Prostate gland (tissue), 2 donors: ENCODE results near the gene MEIOSIN. TPM values are rescaled to one million over a fixed set of nuclear protein-coding genes. Genes with fewer than 3 reads are reported as not detected.

Experiments
- DNase-seq: peaks from one replicate; pipeline ENCODE4 v3.0.0-alpha.2; 2019; ENCODE audit warnings: low spot score
- H3K27ac ChIP-seq, 2 donors: fragments of 200-600 bp; sonication (generic); 2 replicates each; pipeline ENCODE4 v1.5.1; 2017 to 2019
- H3K27me3 ChIP-seq: fragments of 200-600 bp; sonication (generic); replicated peaks from 2 replicates; pipeline ENCODE4 v1.5.1; 2019; ENCODE audit not compliant: insufficient read depth
- H3K36me3 ChIP-seq, 2 donors: fragments of 200-600 bp; sonication (generic); 1 replicate in 1 of 2; 2 replicates in 1 of 2; pipeline versions ENCODE4 v1.5.1 to v1.8.1; 2017 to 2019
- H3K4me1 ChIP-seq: fragments of 200-600 bp; sonication (generic); replicated peaks from 2 replicates; pipeline ENCODE4 v1.5.1; 2019
- H3K4me3 ChIP-seq, 2 donors: fragments of 200-600 bp; sonication (generic); 2 replicates each; pipeline ENCODE4 v1.5.1; 2017 to 2019
- H3K9me3 ChIP-seq: fragments of 200-600 bp; sonication (generic); 2 replicates; pipeline ENCODE4 v1.5.1; 2017
- POLR2A ChIP-seq: fragments of 450-650 bp; IDR thresholded peaks from one replicate; pipeline ENCODE4 v1.6.1; 2016; ENCODE audit warnings: antibody characterized with exemption, mild to moderate bottlenecking
- POLR2AphosphoS5 ChIP-seq: sonication (generic); formaldehyde crosslinking; IDR thresholded peaks from one replicate; pipeline ENCODE4 v1.6.1; 2017; ENCODE audit warnings: antibody characterized with exemption
- whole genome bisulfite sequencing: methylation state at CpG from one replicate; pipeline ENCODE4 v1.1.5; 2018; 5-methylcytosine and 5-hydroxymethylcytosine counted together
- intact Hi-C: fragments of 100-400 bp; cut with DNase I; formaldehyde crosslinking; loops from one replicate; pipeline ENCODE4 v1.14.2; 2022
- total RNA-seq, 2 donors: library from RNA; depleted of rRNA; stranded (reverse); fragments of >200 nt; gene quantifications; one replicate each; pipeline ENCODE4 v1.1.0, GENCODE V29; 2016
- TF ChIP-seq, protein P1 (sequence below), 4 experiments: fragments of 200-600 bp in 2 of 4; fragments of 450-650 bp in 2 of 4; sonication (generic) in 2 of 4; IDR thresholded peaks; 1 replicate in 3 of 4; 2 replicates in 1 of 4; pipeline ENCODE4 v1.5.1; 2016 to 2019; ENCODE audit warnings: antibody characterized with exemption in 4 of 4, mild to moderate bottlenecking in 2 of 4, moderate library complexity in 2 of 4

MEIOSIN gene
- total RNA-seq, 2 donors from 2014 or later: 1.8 TPM; not detected in 1

- peaks cover 4% of the 10 kb centered on the region for H3K4me1 ChIP-seq
- 85% methylated on average over 3 of the region's 3 CpGs for WGBS
- no peak overlapping the region for H3K4me3 ChIP-seq
- intact Hi-C loops: no loop called here
- H3K9me3 ChIP-seq: no peaks in the 10 kb centered on the region
- peaks cover 0 to 10% of the 10 kb centered on the region in 2 donors for H3K36me3 ChIP-seq
- TF ChIP-seq, protein P1, sequence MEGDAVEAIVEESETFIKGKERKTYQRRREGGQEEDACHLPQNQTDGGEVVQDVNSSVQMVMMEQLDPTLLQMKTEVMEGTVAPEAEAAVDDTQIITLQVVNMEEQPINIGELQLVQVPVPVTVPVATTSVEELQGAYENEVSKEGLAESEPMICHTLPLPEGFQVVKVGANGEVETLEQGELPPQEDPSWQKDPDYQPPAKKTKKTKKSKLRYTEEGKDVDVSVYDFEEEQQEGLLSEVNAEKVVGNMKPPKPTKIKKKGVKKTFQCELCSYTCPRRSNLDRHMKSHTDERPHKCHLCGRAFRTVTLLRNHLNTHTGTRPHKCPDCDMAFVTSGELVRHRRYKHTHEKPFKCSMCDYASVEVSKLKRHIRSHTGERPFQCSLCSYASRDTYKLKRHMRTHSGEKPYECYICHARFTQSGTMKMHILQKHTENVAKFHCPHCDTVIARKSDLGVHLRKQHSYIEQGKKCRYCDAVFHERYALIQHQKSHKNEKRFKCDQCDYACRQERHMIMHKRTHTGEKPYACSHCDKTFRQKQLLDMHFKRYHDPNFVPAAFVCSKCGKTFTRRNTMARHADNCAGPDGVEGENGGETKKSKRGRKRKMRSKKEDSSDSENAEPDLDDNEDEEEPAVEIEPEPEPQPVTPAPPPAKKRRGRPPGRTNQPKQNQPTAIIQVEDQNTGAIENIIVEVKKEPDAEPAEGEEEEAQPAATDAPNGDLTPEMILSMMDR (IDR thresholded peaks at IDR 0.05): no peak
- TF ChIP-seq POLR2A (no peak), POLR2AphosphoS5 (no peak)
- DNase-seq: no peak
- no peaks in the 10 kb centered on the region for H3K27me3 ChIP-seq
- H3K27ac ChIP-seq: no peak overlapping the region
Observed at GRCh38 chr19:45772912-45773311, 39.7 kb downstream of the MEIOSIN start.

- no peak for DNase-seq
- H3K4me3 ChIP-seq: no peak overlapping the region
- no peak overlapping the region for H3K27ac ChIP-seq
- intact Hi-C loops: no loop called here
- WGBS: 21% methylated on average over 2 of the region's 2 CpGs
- TF ChIP-seq, protein P1 (IDR thresholded peaks at IDR 0.05): no peak
- TF ChIP-seq POLR2A: no peak
- no peak for TF ChIP-seq POLR2AphosphoS5
- H3K27me3 ChIP-seq: no peaks in the 10 kb centered on the region
- peaks cover 0 to 15% of the 10 kb centered on the region in 2 donors for H3K36me3 ChIP-seq
- peaks cover 4% of the 10 kb centered on the region for H3K4me1 ChIP-seq
- no peaks in the 10 kb centered on the region for H3K9me3 ChIP-seq
Observed at GRCh38 chr19:45773384-45773783, 40.1 kb downstream of the MEIOSIN start.

DNA sequence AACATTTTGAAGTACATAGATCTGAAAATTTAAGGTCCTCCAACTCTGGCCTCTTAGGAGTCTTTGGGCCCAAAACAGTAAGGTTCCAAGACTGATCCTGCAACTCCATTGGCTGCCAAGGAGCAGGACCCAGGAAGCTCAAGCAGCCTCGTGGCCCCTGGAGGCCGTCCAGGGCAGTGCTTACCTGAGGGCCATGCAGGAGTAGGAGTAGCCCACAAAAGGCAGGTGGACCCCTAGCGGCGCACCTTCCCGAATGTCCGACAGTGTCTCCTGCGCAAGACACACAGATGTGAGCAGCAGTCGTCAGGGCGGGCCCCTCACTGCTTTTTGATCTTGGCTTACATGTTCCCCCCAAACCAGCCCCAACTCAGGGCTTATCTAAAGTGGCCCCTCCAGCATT, 41.5 kb downstream of the MEIOSIN start:
- H3K4me3 ChIP-seq: no peak overlapping the region
- H3K27ac ChIP-seq: no peak overlapping the region
- no peak for DNase-seq
- no peaks in the 10 kb centered on the region for H3K9me3 ChIP-seq
- H3K4me1 ChIP-seq: peaks cover 6% of the 10 kb centered on the region
- intact Hi-C loops: no loop called here
- 82% methylated on average over 9 of the region's 9 CpGs for WGBS
- TF ChIP-seq POLR2A (no peak), POLR2AphosphoS5 (no peak)
- TF ChIP-seq, protein P1 (IDR thresholded peaks at IDR 0.05): no peak
- H3K27me3 ChIP-seq: no peaks in the 10 kb centered on the region
- peaks cover 0 to 17% of the 10 kb centered on the region in 2 donors for H3K36me3 ChIP-seq

DNA sequence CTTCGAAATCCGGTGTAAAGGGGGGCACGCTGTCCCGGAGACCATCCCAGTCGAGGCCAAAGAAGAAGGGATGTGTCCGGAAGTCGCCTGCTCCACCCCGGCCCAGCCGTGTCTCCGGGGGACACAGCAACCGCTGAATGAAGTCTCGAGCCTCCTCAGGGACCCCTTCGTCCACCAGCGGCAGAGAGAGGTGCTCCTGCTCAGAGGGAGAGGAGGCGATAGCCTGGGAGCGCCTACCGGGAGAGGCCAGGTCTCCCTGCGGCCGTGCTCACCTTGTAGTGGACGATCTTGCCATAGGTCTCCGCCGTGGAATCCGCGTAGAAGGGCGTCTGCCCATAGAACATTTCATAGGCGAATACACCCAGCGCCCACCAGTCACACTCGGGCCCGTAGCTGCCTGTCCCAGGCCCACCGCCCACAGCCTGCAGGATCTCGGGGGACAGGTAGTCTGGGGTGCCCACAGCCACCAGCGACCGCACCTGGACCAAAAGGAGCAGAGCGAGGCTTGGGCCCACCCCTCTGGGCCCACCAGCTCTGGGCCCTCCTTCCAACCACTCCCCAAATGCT, 44.2 kb downstream of the MEIOSIN start:
- Histone ChIP-seq H3K36me3 (peaks cover 0 to 17% of the 10 kb centered on the region in 2 donors), H3K4me1 (peaks cover 12% of the 10 kb centered on the region), H3K27me3 (no peaks in the 10 kb centered on the region), H3K9me3 (no peaks in the 10 kb centered on the region), H3K27ac (no peak overlapping the region), H3K4me3 (no peak overlapping the region)
- 95% methylated on average over 30 of the region's 34 CpGs for WGBS
- no peak for DNase-seq
- intact Hi-C loops: no loop called here
- no peak for TF ChIP-seq POLR2AphosphoS5
- TF ChIP-seq, protein P1 (IDR thresholded peaks at IDR 0.05): no peak
- no peak for TF ChIP-seq POLR2A

DNA sequence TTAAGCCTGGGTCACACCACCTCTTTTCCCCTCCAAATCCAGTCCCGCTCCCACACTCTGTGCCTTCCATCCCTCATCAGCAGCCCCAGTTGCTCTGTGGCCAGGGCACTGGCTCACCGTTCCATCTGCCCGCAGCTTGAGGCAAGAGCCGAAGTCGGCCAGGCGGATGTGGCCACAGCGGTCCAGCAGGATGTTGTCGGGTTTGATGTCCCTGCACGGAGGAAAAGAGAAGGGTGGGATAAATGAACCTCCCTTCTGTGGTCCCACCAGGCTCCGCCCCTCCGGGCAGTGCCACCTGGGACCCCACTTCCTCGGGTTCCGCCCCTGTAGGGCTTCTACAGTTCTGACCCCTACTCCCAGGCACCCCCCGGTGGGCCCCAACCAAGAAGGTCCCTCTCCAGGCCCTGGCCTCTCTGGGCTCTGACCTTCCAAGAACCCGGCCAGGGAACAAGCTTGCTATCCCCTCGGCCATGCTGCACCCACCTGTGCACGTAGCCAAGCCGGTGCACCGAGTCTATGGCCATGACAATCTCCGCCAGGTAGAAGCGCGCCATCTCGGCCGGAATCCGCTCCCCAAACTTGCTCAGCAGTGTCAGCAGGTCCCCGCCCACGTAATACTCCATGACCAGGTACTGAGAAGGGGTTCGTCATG, 44.9 kb downstream of the MEIOSIN start:
- DNase-seq: no peak
- Histone ChIP-seq H3K27ac (no peak overlapping the region), H3K4me1 (peaks cover 13% of the 10 kb centered on the region), H3K4me3 (no peak overlapping the region), H3K9me3 (no peaks in the 10 kb centered on the region), H3K27me3 (no peaks in the 10 kb centered on the region), H3K36me3 (peaks cover 0 to 17% of the 10 kb centered on the region in 2 donors)
- intact Hi-C loops: no loop called here
- 90% methylated on average over 28 of the region's 28 CpGs for WGBS
- TF ChIP-seq POLR2AphosphoS5 (no peak), POLR2A (no peak)
